Muscle of back (tissue), 11 donors: ENCODE measurements around the gene AKT1. TPM values are rescaled to one million over a fixed set of nuclear protein-coding genes. Genes with fewer than 3 reads are reported as not detected.
"Not testable (repeated sequence)": the region's sequence is repeated elsewhere in the genome, so short reads cannot be mapped to it uniquely, and the experiment has no call there.

Source experiments
- DNase-seq, 3 donors: peaks; one replicate each; pipeline versions ENCODE4 v3.0.0 to v3.0.0-alpha.2; 2013
- polyA plus RNA-seq, 10 donors: library from polyadenylated mRNA; unstranded; fragments of 120-200 nt; gene quantifications; one replicate each; pipeline ENCODE4 v1.2.1, GENCODE V29; 2013; ENCODE audit not compliant: insufficient read length in 10 of 10

Gene AKT1
- polyA plus RNA-seq, 10 donors = 136 to 198 (median 172) TPM

GRCh38 chr14:104741803-104742251, 53.7 kb downstream of the AKT1 start:
- no peak for DNase-seq

GRCh38 chr14:104741108-104741802, 54.3 kb downstream of the AKT1 start:
- no peak for DNase-seq

GRCh38 chr14:104739546-104740516, 55.7 kb downstream of the AKT1 start:
- DNase-seq = no peak

GRCh38 chr14:104739026-104739425, 56.5 kb downstream of the AKT1 start:
- DNase-seq = no peak

- no peak for DNase-seq
Observed at GRCh38 chr14:104738375-104739019, 57.1 kb downstream of the AKT1 start.

GRCh38 chr14:104735830-104736642, 59.5 kb downstream of the AKT1 start:
- peak; percentile 48 to 78 (median 55) for DNase-seq

GRCh38 chr14:104734991-104735779, 60.4 kb downstream of the AKT1 start:
- no peak for DNase-seq

GRCh38 chr14:104734601-104734990, 61.0 kb downstream of the AKT1 start:
- no peak for DNase-seq

GRCh38 chr14:104734051-104734587, 61.4 kb downstream of the AKT1 start:
- no peak for DNase-seq

- DNase-seq = no peak
Observed at GRCh38 chr14:104732931-104733681, 62.4 kb downstream of the AKT1 start.

GRCh38 chr14:104732355-104732804, 63.2 kb downstream of the AKT1 start:
- DNase-seq = no peak

- no peak for DNase-seq
Observed at GRCh38 chr14:104731320-104732294, 63.9 kb downstream of the AKT1 start.

GRCh38 chr14:104730487-104730886, 65.1 kb downstream of the AKT1 start:
- no peak for DNase-seq

GRCh38 chr14:104729835-104730181, 65.7 kb downstream of the AKT1 start:
- no peak for DNase-seq

GRCh38 chr14:104729176-104729834, 66.2 kb downstream of the AKT1 start:
- DNase-seq = not testable (repeated sequence)

GRCh38 chr14:104728631-104729030, 66.9 kb downstream of the AKT1 start:
- no peak for DNase-seq

GRCh38 chr14:104726600-104727451, 68.7 kb downstream of the AKT1 start:
- DNase-seq = no peak
